Spleen (tissue), 7 donors: ENCODE measurements around the gene AIRE.

ENCODE experiments used
- CTCF ChIP-seq, 11 experiments: fragments of 200-600 bp in 7 of 11; fragments of 450-650 bp in 4 of 11; sonication (generic) in 4 of 11; IDR thresholded peaks in 8 of 11; conservative IDR thresholded peaks in 3 of 11; 1 replicate in 7 of 11; 2 replicates in 4 of 11; pipeline versions ENCODE4 v1.4.0 to v1.8.0; 2016 to 2021; ENCODE audit warnings: antibody characterized with exemption in 11 of 11, inconsistent platforms in 4 of 11, mild to moderate bottlenecking in 1 of 11
- POLR2A ChIP-seq, 3 donors: fragments of 450-650 bp; IDR thresholded peaks; one replicate each; pipeline ENCODE4 v1.5.1; 2017; ENCODE audit warnings: antibody characterized with exemption in 3 of 3, mild to moderate bottlenecking in 1 of 3
- POLR2AphosphoS5 ChIP-seq, 3 donors: sonication (generic); formaldehyde crosslinking; IDR thresholded peaks; one replicate each; pipeline ENCODE4 v1.5.1; 2017; ENCODE audit warnings: antibody characterized with exemption in 3 of 3
- donor health status: DM: no; HTN: no; CAD: no; lungs with moderate emphysema.
- donor health status: DM: no; HTN: no; CAD: no.
- donor health status: DM: no; HTN: no; CAD: no.

- TF ChIP-seq CTCF (IDR thresholded peaks at IDR 0.05 in 8 of 11, conservative IDR thresholded peaks at IDR 0.05 in 3 of 11), result no peak
- no peak for TF ChIP-seq POLR2AphosphoS5 (IDR thresholded peaks at IDR 0.05)
- no peak for TF ChIP-seq POLR2A (IDR thresholded peaks at IDR 0.05)
These were observed 28.5 kb downstream of the AIRE start for GRCh38 chr21:44314128-44314527.
